ENCODE data around the gene CRADD.
"Not testable (repeated sequence)": the region's sequence is repeated elsewhere in the genome, so short reads cannot be mapped to it uniquely, and the experiment has no call there.

The CRADD gene

DNA sequence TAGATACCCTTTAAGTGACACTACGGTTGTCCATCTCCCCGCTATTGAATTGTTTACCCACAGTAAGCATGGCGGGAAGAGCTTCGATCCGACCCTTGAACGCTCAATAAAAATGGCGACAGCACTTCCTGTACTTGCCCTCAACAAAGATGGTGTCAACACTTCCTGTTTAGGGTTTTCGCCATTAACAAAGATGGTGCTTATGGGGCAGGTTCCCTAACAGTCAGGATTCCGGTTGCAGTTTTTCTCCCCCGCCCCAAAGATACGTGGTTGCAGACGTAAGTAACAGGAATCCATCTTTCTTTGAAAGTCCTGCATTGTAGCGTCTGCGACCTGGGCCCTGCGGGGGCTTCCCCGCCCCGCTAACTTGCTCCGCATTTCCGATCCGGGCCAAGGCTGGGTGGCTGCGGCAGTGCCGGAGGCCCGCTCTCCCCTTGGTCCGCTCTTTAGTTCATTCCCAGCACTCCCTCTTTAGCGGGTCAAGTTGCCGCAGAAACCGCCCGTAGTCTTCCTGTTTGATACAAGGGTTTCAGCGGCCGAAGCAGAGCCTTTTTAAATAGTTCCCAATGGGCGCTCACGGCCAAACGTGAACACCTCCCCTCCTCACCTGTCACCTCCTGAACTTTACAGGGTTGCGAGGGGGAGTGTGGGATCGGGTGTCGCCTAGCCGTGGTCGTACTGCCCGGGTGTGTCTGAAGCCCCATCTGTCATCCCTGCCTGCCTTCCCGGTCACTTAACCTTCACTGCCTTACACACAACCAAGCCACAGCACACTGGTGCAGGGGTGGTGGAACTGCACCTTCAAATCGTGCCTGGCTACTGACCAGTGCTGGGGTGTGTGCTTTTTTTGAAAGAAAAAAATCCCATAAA lies at the start of gene CRADD:
Gene CRADD (plus strand): TSS at position 181 of the 870 bp plus-strand sequence.
- DNase-seq (ENCODE audit: low spot score), result peak; percentile 98

- no peak for DNase-seq (ENCODE audit: low spot score)
Measured at GRCh38 chr12:93632383-93632782, 44.8 kb upstream of the CRADD start.

GRCh38 chr12:93634416-93634815 lies 42.8 kb upstream of the CRADD start:
- DNase-seq (ENCODE audit: low spot score), result no peak

GRCh38 chr12:93636708-93637107 lies 40.5 kb upstream of the CRADD start:
- DNase-seq (ENCODE audit: low spot score), result no peak

DNA sequence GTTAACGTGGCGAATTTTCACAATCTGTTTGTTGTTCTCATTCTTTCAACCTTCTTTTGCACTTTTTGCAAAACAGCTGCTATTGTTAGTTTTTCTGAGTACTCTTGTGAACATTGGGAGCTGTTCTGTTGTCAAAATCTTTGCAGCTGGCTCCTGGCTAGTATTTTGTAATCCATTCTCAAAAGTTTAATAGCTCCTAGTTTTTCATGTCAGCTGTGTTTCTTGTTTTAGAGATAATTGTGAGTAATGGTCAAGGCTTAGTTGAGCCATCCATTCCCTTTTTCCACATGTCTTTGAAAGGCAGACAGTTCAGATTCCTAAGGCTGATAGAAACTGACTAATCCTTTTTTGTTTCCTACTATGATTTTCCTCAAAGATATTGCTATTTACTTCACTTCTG lies 39.1 kb upstream of the CRADD start:
- DNase-seq (ENCODE audit: low spot score), result no peak

DNA sequence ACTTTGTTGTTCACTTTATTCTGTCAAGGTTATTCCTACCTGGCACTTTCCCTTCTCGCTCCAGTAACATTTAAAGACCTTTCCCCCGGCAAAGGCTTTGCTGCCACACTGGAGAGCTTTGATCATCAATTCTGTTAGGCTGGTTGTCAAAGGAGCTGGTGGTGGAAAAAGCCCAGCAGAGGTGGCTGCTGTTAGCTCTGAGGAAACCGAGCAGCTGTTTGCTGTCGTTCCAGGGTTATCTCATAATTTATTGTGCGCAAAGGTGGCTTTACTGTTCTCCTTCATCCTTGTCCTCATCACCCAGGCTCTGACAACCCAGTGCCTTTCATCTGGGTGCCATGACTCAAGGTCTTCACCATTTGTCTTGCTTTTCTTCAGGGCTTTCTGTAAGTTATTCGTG lies 38.2 kb upstream of the CRADD start:
- DNase-seq (ENCODE audit: low spot score), result no peak

DNA sequence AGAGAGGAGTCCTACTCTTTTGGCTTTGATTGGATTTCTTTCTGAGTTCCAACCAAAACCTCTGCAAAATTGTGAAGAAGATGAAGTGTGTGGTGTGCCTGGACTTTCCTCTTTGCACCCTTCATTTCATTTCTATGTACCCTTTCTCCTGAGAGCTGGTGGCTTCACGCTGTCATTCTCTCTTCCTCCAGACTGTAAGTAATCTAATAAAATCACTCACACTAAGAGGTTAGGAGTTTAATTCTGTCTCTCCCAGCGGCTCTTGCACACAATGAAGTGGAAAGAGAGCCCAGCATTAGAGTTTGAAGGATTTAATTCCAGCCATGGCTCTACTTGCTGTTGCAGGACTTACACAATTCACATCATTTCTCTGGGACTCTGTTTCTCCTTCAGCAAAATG lies 37.8 kb upstream of the CRADD start:
- DNase-seq (ENCODE audit: low spot score), result no peak

DNA sequence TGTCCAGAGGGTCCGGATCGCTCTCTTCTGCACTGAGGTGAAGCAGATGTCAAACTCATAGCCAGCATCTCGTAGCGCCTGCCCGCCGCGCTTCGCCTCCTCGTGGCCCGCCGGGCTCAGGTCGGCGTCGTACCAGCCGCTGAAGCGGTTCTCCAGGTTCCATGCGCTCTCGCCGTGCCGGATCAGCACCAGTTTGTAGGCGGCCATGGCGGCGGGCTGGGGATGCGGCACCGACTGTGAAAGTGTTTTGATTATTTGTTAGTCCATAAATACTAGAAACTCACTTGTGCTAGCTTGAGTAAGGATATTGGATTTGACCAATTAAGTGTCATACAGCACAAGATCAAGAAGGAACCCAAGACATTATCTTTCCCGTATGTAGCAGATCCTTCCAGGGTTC lies 35.8 kb upstream of the CRADD start:
- not testable (repeated sequence) for DNase-seq (ENCODE audit: low spot score)

- no peak for DNase-seq (ENCODE audit: low spot score)
Measured at GRCh38 chr12:93642751-93643150, 34.4 kb upstream of the CRADD start.

GRCh38 chr12:93645702-93646101 lies 31.5 kb upstream of the CRADD start:
- DNase-seq (ENCODE audit: low spot score), result no peak

GRCh38 chr12:93650626-93651025 lies 26.5 kb upstream of the CRADD start:
- no peak for DNase-seq (ENCODE audit: low spot score)

- DNase-seq (ENCODE audit: low spot score), result no peak
Measured at GRCh38 chr12:93653079-93653478, 24.1 kb upstream of the CRADD start.

DNA sequence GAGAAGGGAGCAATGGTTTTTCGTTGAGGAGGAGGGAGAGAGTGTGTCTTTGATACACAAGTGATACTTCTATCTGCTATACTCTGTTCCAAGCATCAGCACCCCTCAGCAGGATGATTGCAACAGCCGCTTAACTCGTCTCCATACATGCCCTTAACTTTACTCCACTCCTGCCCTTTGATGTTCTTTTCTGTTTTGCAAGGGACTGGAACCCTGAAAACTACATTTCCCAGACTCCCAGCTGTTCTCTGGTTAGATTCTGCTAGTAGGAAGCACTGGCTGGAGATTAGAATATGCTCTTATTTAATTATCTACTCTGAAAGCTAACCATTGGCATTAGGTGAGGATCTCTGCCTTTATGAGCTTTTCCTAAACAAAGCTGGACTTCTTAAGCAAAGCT lies 23.5 kb upstream of the CRADD start:
- no peak for DNase-seq (ENCODE audit: low spot score)

GRCh38 chr12:93654421-93654820 lies 22.8 kb upstream of the CRADD start:
- no peak for DNase-seq (ENCODE audit: low spot score)

- DNase-seq (ENCODE audit: low spot score), result no peak
Measured at GRCh38 chr12:93657071-93657470, 20.1 kb upstream of the CRADD start.

- DNase-seq (ENCODE audit: low spot score), result no peak
Measured at GRCh38 chr12:93661021-93661420, 16.2 kb upstream of the CRADD start.

- DNase-seq (ENCODE audit: low spot score), result no peak
Measured at GRCh38 chr12:93663006-93663728, 14.0 kb upstream of the CRADD start.

GRCh38 chr12:93663729-93664084 lies 13.5 kb upstream of the CRADD start:
- DNase-seq (ENCODE audit: low spot score), result no peak

GRCh38 chr12:93664573-93665138 lies 12.5 kb upstream of the CRADD start:
- no peak for DNase-seq (ENCODE audit: low spot score)

- DNase-seq (ENCODE audit: low spot score), result no peak
Measured at GRCh38 chr12:93667672-93668071, 9.5 kb upstream of the CRADD start.

DNA sequence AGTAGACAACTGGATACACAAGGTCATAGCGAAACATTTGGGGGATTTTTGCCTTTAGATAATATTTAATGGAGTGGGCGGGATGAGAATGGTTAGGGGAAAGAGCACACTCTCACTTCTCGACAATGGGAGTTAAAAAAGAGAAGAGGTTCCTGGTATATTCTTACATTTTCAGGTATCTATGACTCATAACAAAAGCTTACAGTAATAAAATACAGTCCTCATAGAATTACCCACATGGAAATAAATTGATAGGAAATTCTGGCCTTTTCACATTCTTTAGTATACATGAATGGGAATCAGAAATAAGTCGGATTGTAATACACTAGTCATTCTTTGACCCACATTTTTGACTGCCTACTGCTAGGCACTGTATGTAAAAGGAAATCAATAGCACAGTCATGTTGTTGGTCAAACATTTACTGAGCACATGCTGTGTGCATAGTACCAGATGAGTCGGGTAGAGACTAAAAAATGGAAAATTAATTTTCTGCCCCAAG lies 8.2 kb upstream of the CRADD start:
- DNase-seq (ENCODE audit: low spot score), result no peak

- no peak for DNase-seq (ENCODE audit: low spot score)
Measured at GRCh38 chr12:93669452-93669851, 7.7 kb upstream of the CRADD start.

DNA sequence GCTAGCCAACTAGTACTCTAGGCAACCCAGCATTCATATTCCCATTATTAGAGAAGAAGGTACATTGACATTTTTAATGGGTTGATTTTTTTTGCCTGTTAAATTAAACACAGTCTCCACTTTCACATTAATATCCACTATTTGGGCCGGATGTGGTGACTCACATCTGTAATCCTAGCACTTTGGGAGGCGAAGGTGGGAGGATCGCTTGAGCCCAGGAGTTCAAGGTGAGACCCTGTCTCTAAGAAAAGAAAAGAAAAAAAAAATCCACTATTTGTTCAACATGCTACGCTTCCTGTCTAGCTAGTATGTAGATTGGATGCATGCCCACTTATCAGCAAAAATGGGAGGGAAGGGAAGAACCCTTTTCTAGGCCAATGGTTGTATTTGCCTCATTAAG lies 7.1 kb upstream of the CRADD start:
- no peak for DNase-seq (ENCODE audit: low spot score)

All from CD4-positive, alpha-beta T cell treated with Interleukin-2 at 100 ng/mL for 4 hours (primary cell).